ENCODE results near the gene RAB4A. TPM values are rescaled to one million over a fixed set of nuclear protein-coding genes. Genes with fewer than 3 reads are reported as not detected.

Gene RAB4A
- polyA plus RNA-seq, 2 of the 4 experiments (the other 2 are of a cell fraction), result 31.5 to 38.4 TPM

- no peak overlapping the region for H3K27ac ChIP-seq
- DNase-seq (ENCODE audit: low read depth in 1 of 2, low spot score in 1 of 2) (no peak), FAIRE-seq (no peak), ATAC-seq (no peak)
- peaks cover 14% of the 10 kb centered on the region for H3K4me1 ChIP-seq
- no peaks in the 10 kb centered on the region for H3K9me3 ChIP-seq
- no peak overlapping the region for H3K4me3 ChIP-seq
- TF ChIP-seq HOXA7 (CRISPR knock-in tag; IDR thresholded peaks at IDR 0.05) (no peak), RCOR1 (IDR thresholded peaks at IDR 0.05; ENCODE audit: low read depth, low read length) (no peak), NR3C1 (IDR thresholded peaks at IDR 0.05) (no peak), HES2 (IDR thresholded peaks at IDR 0.05) (no peak), ATOH8 (CRISPR knock-in tag; IDR thresholded peaks at IDR 0.05; ENCODE audit: low read depth) (no peak), NFE2L2 (conservative IDR thresholded peaks at IDR 0.05; ENCODE audit: low read length) (no peak), CTCF (IDR thresholded peaks at IDR 0.05) (no peak), SMC3 (IDR thresholded peaks at IDR 0.05) (no peak)
- TF ChIP-seq, protein P1, sequence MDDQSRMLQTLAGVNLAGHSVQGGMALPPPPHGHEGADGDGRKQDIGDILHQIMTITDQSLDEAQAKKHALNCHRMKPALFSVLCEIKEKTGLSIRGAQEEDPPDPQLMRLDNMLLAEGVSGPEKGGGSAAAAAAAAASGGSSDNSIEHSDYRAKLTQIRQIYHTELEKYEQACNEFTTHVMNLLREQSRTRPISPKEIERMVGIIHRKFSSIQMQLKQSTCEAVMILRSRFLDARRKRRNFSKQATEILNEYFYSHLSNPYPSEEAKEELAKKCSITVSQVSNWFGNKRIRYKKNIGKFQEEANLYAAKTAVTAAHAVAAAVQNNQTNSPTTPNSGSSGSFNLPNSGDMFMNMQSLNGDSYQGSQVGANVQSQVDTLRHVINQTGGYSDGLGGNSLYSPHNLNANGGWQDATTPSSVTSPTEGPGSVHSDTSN (IDR thresholded peaks at IDR 0.05), result no peak
- TF ChIP-seq, protein P2, sequence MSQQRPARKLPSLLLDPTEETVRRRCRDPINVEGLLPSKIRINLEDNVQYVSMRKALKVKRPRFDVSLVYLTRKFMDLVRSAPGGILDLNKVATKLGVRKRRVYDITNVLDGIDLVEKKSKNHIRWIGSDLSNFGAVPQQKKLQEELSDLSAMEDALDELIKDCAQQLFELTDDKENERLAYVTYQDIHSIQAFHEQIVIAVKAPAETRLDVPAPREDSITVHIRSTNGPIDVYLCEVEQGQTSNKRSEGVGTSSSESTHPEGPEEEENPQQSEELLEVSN (IDR thresholded peaks at IDR 0.05; ENCODE audit: borderline replicate concordance, low read depth), result no peak
- 44% methylated on average over 2 of the region's 2 CpGs for WGBS (ENCODE audit: missing lambda C conversion rate)
- no peak overlapping the region for H3K4me2 ChIP-seq
- POLR2A ChIA-PET, result no interaction called here
- CTCF ChIA-PET, result interaction anchor here (0.7 to 3.0 kb wide), 4 partner anchors 10 to 573 kb away, joined by 3 to 14 read pairs (median 8); no protein-coding TSS in a partner anchor
These were observed 33.6 kb upstream of the RAB4A start for GRCh38 chr1:229237320-229237719.

DNA sequence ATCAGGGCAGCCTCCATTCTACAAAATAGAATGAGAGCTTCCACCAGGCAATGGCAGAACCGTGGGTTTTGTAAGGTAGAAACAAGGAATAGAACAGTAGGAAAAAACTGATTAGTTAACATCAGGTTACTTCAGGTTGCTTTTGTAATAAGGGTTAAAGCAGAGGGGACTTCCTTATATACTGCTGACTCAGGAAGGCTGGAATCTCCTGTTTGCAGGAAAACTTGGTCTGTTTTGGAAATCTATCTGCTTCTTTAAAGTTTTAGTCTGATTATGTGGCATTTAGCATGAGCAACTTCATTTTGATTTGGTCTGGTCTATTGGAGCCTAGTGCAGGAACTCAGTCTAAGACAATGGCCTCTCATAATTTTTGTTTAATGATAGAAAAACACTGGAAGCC is 32.7 kb upstream of the RAB4A start:
- WGBS (ENCODE audit: missing lambda C conversion rate), result 11% methylated on average over 1 of the region's 1 CpG
- ATAC-seq (no peak), FAIRE-seq (no peak), DNase-seq (ENCODE audit: low read depth in 1 of 2, low spot score in 1 of 2) (no peak)
- Histone ChIP-seq H3K4me1 (peaks cover 11% of the 10 kb centered on the region), H3K9me3 (no peaks in the 10 kb centered on the region; the same call in 2 of the 3 replicates), H3K4me2 (peak overlapping the region; percentile 28; the same call in 2 of the 3 replicates), H3K27ac (peak overlapping the region; percentile 59 to 77; a peak in 5 of 6 replicates), H3K4me3 (no peak overlapping the region)
- TF ChIP-seq MAFK (IDR thresholded peaks at IDR 0.05; ENCODE audit: partially characterized antibody), result peak; percentile 90
- TF ChIP-seq, protein P3, sequence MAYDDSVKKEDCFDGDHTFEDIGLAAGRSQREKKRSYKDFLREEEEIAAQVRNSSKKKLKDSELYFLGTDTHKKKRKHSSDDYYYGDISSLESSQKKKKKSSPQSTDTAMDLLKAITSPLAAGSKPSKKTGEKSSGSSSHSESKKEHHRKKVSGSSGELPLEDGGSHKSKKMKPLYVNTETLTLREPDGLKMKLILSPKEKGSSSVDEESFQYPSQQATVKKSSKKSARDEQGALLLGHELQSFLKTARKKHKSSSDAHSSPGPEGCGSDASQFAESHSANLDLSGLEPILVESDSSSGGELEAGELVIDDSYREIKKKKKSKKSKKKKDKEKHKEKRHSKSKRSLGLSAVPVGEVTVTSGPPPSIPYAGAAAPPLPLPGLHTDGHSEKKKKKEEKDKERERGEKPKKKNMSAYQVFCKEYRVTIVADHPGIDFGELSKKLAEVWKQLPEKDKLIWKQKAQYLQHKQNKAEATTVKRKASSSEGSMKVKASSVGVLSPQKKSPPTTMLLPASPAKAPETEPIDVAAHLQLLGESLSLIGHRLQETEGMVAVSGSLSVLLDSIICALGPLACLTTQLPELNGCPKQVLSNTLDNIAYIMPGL (CRISPR knock-in tag; IDR thresholded peaks at IDR 0.05; ENCODE audit: borderline replicate concordance), result no peak
- CTCF ChIA-PET, result interaction anchor here (1.2 to 3.5 kb wide), 6 partner anchors 11 to 503 kb away, joined by 3 to 14 read pairs (median 9); partner anchors contain the start of gene RHOU
- POLR2A ChIA-PET, result no interaction called here

DNA sequence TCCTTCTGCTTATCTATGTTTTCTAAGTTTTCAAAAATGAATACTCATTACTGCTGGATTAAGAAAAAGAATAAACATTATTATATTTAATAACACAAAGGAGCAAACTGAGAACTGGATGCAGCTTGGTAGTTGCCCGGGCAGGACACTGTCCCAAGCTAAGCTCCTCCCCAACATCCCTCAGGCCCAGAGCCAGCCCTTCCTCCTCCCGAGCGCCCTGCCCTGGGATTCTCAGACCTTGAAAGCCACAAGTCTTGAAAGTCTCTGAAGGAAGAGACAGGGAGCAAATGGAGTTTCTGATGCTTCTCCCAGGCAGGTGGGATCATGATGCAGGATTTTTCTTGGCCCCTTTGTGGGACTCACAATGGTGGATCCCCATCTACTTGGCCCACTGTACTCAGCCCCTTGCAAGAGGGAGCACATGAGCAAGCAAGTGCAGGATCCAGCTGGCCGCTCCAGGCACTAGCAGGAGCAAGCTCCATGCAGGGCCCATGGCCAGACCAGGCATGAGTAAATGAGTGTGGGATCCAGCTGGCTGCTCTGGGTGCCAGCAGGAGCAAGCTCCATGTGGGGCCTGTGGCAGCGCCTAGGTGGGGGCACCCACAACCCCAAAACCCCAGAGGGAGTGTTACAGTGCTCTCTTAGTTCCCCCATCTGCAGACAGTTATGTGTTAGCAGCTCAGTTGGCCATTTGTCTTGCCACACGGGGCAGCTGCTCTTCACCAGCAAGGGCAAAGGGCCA is 32.1 kb upstream of the RAB4A start:
- Histone ChIP-seq H3K4me3 (no peak overlapping the region), H3K9me3 (peaks cover 3% of the 10 kb centered on the region; the same call in 2 of the 3 replicates), H3K27ac (peak overlapping the region; percentile 59 to 77), H3K4me2 (peak overlapping the region; percentile 28; the same call in 2 of the 3 replicates), H3K4me1 (peaks cover 11% of the 10 kb centered on the region)
- POLR2A ChIA-PET, result no interaction called here
- TF ChIP-seq NFE2L2 (conservative IDR thresholded peaks at IDR 0.05; ENCODE audit: low read length) (no peak), CBX2 (IDR thresholded peaks at IDR 0.05; ENCODE audit: borderline replicate concordance, low read depth) (no peak), RCOR1 (IDR thresholded peaks at IDR 0.05; ENCODE audit: low read depth, low read length) (no peak), JUNB (IDR thresholded peaks at IDR 0.05) (no peak), EHF (CRISPR knock-in tag; IDR thresholded peaks at IDR 0.05) (no peak), ZFP36 (IDR thresholded peaks at IDR 0.05; ENCODE audit: borderline replicate concordance, partially characterized antibody) (no peak), CHD4 (IDR thresholded peaks at IDR 0.05; ENCODE audit: borderline replicate concordance) (no peak), HES2 (IDR thresholded peaks at IDR 0.05) (no peak), KDM1A (IDR thresholded peaks at IDR 0.05; ENCODE audit: low read depth) (no peak), FOSL2 (IDR thresholded peaks at IDR 0.05) (no peak), FOSL2 (CRISPR knock-in tag; IDR thresholded peaks at IDR 0.05) (no peak), ZSCAN20 (CRISPR knock-in tag; IDR thresholded peaks at IDR 0.05) (no peak), NPAS2 (CRISPR knock-in tag; IDR thresholded peaks at IDR 0.05; ENCODE audit: borderline replicate concordance) (no peak)
- FAIRE-seq (no peak), DNase-seq (ENCODE audit: low read depth in 1 of 2, low spot score in 1 of 2) (no peak), ATAC-seq (peak; percentile 50 to 63; a peak in 2 of 6 replicates)
- 60% methylated on average over 6 of the region's 6 CpGs for WGBS (ENCODE audit: missing lambda C conversion rate)
- CTCF ChIA-PET, result interaction anchor here (0.8 to 3.5 kb wide), 7 partner anchors 9 to 574 kb away, joined by 3 to 13 read pairs (median 5); partner anchors contain the start of gene RHOU

Data from A549 (cell line).